ENCODE data around the gene CAPN2.

Gene CAPN2

GRCh38 chr1:223708651-223709268 is 3.6 kb upstream of the CAPN2 start:
- TF ChIP-seq, protein P1, sequence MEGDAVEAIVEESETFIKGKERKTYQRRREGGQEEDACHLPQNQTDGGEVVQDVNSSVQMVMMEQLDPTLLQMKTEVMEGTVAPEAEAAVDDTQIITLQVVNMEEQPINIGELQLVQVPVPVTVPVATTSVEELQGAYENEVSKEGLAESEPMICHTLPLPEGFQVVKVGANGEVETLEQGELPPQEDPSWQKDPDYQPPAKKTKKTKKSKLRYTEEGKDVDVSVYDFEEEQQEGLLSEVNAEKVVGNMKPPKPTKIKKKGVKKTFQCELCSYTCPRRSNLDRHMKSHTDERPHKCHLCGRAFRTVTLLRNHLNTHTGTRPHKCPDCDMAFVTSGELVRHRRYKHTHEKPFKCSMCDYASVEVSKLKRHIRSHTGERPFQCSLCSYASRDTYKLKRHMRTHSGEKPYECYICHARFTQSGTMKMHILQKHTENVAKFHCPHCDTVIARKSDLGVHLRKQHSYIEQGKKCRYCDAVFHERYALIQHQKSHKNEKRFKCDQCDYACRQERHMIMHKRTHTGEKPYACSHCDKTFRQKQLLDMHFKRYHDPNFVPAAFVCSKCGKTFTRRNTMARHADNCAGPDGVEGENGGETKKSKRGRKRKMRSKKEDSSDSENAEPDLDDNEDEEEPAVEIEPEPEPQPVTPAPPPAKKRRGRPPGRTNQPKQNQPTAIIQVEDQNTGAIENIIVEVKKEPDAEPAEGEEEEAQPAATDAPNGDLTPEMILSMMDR (IDR thresholded peaks at IDR 0.05; ENCODE audit: insufficient read depth, missing control alignments), result no peak
- DNase-seq (ENCODE audit: insufficient read length, low spot score) (no peak), FAIRE-seq (no peak)

GRCh38 chr1:223709598-223709997 is 2.7 kb upstream of the CAPN2 start:
- TF ChIP-seq, protein P1 (IDR thresholded peaks at IDR 0.05; ENCODE audit: insufficient read depth, missing control alignments), result peak; percentile 5
- FAIRE-seq (no peak), DNase-seq (ENCODE audit: insufficient read length, low spot score) (no peak)

- TF ChIP-seq, protein P1 (IDR thresholded peaks at IDR 0.05; ENCODE audit: insufficient read depth, missing control alignments), result no peak
- FAIRE-seq (no peak), DNase-seq (ENCODE audit: insufficient read length, low spot score) (no peak)
These were observed 1.9 kb upstream of the CAPN2 start for GRCh38 chr1:223710179-223711133.

- TF ChIP-seq, protein P1 (IDR thresholded peaks at IDR 0.05; ENCODE audit: insufficient read depth, missing control alignments), result no peak
- peak; percentile 4 for DNase-seq (ENCODE audit: insufficient read length, low spot score)
- FAIRE-seq, result no peak
These were observed 1.2 kb upstream of the CAPN2 start for GRCh38 chr1:223711173-223711572.

DNA sequence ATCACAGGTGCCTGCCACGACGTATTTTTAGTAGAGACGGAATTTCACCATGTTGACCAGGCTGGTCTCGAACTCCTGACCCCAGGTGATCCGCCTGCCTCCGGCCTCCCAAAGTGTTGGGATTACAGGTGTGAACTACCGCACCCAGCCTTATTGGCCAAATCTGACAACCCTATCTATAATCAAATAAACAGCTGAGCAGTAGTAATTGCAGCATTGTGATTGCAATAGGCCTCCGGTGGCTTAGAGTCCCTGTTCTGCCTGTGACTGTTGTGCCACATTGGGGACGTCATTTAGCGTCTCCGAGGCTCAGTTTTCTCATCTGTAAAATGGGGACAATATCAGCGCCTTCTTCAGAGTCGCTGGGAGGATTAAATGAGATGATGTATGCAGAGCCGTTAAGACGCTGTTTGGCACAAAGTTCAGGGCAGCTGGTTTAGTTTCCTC is 569 bp upstream of the CAPN2 start:
- FAIRE-seq (no peak), DNase-seq (ENCODE audit: insufficient read length, low spot score) (peak; percentile 17)
- TF ChIP-seq, protein P1 (IDR thresholded peaks at IDR 0.05; ENCODE audit: insufficient read depth, missing control alignments), result no peak

- peak; percentile 12 for DNase-seq (ENCODE audit: insufficient read length, low spot score)
- TF ChIP-seq, protein P1 (IDR thresholded peaks at IDR 0.05; ENCODE audit: insufficient read depth, missing control alignments), result no peak
- FAIRE-seq, result no peak
These were observed 623 bp downstream of the CAPN2 start for GRCh38 chr1:223712850-223713474.

Measured in D721Med (cell line).